ENCODE data around the gene KCTD6.

DNA sequence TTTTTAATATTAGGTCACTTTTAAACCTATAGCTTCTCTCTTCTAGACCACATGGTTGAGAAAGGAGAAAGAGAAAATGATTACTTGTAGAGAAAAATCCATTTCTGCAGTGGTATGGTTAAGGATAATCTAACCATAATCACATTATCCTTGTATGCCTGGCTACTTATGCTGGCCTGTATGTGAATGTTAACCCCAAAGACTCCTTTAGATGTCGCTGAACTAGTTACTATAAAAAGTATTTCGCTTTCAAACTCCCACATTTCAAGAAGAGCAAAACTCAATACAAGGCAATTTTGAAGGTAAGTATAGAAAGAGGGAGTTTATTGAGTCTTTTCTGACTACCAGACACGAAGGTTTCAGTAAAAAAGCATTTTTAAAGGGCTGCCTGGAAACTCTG is 2.2 kb downstream of the KCTD6 start:
- no peak for TF ChIP-seq CTCF (IDR thresholded peaks at IDR 0.05)
- TF ChIP-seq POLR2A (IDR thresholded peaks at IDR 0.05): no peak
- no peak for TF ChIP-seq EP300 (IDR thresholded peaks at IDR 0.05)
